ENCODE data around the gene KMT2E.

KMT2E gene

GRCh38 chr7:105161366-105161765 is 147.4 kb downstream of the KMT2E start:
- no peak overlapping the region for H3K4me3 ChIP-seq (replicated peaks; ENCODE audit: low read depth, low read length)
- no peak for DNase-seq (ENCODE audit: extremely low read depth, low read depth)
- no peak for TF ChIP-seq CTCF (IDR thresholded peaks at IDR 0.05; ENCODE audit: low read depth, low read length, missing control alignments)
